Medulla oblongata (tissue), 1 donor: ENCODE data around the gene LTBP2.

ENCODE experiments used
- DNase-seq: peaks from one replicate; pipeline ENCODE4 v3.0.0-alpha.2; 2015; ENCODE audit errors: extremely low spot score

LTBP2 gene

DNA sequence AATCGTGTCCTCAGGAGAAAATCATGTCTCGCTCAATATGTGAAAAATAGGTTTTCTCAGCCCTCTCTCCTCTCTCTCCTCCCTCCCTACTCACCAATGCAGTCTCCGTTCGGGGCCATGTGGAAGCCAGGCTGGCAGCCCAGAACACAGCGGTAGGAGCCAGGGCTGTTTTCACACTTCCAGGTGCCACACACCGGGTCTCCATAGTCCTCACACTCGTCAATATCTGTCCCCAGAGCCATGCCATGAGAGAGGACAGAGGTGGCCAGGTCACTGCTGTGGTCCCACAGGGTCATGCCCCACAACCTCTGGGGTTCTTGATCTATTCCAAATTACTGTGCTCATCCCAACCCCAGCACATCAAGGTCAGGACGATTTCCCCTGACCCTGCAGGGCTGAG, 105.0 kb downstream of the LTBP2 start:
- no peak for DNase-seq

DNA sequence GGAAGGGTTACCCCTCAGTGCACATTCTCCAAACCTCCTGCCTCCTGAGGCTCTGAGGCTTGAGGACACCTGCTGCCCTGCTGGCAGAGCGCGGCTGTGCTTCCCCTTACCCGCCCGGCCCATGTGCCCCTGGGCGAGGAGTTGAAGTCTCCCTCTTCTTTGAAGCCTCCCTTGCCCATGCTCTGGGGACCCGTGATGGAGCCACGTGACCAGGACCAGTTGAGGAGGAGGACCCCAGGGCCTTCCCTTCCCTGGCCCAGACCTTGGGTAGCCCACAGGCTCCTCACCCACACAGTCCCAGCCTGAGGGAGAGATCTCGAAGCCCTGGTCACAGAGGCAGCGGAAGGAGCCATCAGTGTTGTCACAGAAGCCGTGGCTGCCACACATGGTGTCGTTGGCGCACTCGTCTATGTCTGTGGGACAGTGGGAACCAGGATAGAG, 105.6 kb downstream of the LTBP2 start:
- DNase-seq = no peak

DNA sequence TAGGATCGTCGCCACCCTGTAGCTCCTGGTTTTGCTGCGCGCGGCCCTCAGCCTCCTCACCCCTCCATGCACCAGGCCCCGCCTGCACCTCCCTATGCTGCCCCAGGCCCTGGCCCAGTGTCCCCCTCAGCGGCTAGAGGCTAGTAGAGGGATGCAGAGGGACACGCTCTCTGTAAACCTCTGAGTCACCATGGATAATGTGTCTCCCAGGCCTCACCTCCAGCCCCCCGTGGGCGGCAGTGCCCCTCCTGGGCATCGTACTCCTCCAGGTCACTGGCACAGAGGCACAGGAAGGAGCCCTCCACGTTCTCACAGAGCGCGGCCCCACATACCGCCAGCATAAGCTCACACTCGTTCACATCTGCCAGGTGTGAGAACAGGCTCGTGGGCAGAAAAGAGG, 106.2 kb downstream of the LTBP2 start:
- no peak for DNase-seq

DNA sequence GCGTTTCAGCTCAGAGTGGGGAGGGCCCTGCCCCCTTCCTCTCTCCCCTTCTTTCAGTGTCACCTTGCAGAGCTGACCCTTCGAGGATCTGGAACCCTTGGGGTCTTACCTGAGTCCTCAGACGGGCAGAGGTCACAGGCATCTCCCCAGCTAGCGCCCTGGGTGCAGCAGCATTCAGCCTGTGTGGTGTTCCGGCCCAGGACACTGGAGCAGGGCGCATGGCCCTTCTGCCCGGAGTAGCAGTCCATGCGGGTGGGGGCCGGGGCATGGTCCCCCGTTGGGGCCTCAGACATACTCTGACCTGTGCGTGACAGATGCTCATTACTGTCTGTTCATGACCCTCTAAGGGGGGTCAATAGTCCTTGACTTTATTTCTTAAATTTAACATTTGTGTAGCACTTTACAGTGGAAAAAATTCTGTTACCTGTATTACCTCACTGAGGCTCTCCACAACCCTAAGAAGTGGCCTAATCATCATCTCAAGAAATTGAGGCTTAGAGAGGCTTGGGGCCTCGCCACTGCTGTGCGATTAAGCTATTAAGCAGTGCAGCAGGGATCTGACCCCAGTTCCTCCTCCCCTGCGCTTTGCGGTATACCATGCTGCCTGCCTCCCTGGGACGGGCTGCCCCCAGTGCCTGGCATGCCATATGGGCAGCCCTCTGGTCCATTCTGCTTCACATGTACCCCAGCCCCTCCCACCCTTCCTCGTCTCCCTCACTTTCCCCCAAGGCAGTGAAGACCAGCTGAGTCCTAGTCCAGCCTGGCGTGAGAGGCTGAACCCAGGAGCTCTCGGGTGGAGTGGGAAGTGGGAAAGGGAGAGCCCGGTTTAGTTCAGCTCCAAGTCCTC, 106.9 kb downstream of the LTBP2 start:
- no peak for DNase-seq

DNA sequence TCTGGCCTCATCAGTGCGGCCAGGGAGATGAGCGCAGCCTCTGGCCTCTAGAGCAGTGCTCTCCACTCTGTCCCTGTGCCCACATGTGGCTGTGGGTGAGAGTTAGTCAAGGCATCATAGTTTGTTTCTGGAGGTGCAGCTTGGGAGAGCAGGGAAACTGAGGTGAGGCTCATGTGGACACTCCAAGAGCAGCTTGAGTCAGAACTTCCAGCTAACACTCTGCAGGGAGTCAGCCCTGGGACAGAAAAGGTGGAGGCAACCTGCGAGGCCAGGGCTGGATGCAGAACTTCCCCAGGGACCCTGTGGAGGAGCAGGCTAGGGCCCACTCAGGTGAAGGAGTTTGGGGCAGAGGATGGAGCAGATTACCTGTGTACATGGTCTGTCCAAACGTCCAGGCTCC, 107.6 kb downstream of the LTBP2 start:
- no peak for DNase-seq

DNA sequence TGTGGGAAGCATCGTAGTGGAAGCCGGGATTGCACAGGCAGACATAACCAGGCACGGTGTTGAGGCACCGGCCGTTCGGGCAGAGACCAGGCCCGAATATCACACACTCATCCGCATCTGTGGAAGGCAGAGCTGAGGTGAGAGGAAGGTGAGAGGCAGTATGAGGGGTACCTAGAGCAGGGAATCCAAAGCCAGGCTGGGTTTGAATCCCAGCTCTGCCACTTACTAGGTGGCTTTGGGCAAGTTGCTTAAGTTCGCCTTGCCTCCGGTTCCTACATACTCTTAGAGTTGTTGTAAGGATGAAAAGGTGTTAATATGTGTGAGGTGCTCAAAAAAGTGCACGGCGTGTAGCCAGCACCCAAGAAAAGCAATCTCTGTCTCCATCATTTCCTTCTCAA, 108.1 kb downstream of the LTBP2 start:
- DNase-seq = no peak

DNA sequence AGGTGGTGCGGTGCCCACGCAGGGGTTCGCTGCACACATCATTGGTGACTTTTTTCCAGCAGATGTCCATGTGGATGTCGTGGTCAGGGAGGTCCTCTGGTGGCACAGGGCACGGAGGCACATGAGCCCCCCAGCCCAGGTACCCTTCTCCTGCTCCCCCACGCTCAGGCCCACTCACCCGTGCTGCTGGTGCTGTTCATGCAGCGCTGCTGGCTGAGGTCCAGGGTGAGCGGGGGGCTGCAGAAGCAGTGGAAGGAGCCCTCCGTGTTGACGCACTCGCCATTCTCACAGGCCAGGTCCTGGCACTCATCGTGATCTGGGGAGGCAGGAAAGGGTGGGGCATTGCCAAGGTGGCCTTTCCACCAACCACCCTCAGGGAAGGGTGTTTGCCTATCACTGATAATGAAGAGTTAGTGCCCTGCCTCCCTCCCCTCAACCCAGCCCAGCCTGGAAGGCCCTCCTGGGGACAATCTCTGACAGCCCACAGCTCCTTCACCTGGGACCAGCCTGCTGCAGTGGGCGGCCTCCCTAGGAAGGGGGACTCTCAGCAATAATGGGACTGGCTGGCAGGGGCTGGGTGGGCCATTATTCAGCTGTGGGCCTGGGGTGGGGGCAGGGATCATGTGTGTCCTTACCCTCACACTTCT, 108.6 kb downstream of the LTBP2 start:
- DNase-seq = no peak

DNA sequence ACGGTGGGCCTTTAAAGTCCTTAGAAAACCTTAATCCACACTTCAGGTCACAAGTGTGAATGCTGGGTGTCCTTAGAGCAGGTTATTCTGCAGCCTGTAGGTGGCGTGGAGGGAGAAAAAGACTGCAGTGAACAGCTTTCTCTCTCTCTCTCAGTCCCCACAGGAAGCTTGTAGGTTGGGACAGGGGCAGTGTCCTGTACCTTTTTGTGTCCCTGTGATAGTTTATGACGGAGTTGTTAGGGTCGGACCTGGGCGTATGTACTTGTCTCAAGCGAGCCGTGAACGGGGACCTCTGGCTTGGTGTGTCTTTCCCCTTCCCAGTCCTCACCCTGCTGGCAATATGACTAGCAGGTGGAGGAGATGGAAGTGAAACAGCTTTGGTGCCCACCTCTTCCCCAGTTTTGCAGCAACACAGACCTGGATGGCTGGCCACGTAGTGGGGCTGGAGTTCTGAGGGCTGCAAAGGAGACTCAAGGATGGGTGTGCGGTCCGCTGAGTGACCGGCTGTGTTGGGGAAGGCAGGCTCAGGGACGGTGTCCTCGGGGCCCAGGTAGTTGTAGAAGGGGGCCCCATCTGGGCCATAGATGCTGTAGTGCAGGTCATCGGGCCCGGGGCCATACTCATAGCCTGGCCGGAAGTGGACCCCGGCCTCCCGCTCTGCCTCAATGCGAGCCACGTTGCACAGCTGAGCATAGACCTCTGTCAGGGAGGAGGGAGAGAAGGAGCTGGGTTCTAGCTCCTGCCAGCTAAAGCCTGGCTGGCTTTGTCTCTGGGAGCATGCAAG, 109.6 kb downstream of the LTBP2 start:
- DNase-seq = no peak

DNA sequence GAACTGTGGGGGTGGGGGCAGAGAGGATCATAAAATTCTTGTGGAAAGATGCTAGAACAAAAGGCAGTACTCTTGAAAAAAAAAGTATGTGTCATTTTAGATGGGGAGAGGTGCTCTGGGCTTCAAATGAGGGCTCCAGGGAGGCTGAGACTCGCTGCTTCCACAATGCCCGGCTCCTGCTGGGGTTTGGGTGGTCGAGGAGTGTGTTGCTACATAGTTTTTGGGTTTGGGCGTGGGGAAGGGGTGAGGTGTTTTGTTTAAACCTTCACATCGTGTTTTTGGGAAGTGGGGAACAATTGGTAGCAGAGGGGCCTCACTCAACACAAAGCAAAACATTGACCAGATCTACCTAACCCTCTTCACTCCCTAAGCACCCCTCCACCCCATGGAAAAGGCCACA, 110.3 kb downstream of the LTBP2 start:
- DNase-seq = no peak

DNA sequence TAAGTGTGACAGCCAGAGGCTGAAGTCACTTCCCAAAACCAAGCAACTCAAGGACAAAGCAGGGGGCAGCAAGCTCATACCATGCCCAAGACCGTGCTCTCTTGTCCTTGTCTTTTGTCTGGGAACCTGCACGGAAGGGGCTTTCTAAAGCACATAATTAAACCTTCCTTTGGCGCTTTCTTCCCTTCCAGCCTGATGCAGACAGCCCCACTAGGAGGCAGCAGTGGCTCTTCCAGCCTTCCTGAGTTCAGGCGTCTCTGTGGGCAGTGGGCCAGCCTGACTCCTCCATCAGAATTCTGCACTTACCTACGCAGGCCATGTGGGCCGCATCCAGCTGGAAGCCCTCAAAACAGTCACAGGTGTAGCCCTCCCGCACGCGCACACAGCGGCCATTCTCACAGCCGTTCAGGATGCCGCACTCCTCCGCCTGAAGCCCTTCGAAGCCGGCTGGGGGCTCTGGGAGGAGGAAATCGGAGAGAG, 110.9 kb downstream of the LTBP2 start:
- DNase-seq = peak; percentile 82

DNA sequence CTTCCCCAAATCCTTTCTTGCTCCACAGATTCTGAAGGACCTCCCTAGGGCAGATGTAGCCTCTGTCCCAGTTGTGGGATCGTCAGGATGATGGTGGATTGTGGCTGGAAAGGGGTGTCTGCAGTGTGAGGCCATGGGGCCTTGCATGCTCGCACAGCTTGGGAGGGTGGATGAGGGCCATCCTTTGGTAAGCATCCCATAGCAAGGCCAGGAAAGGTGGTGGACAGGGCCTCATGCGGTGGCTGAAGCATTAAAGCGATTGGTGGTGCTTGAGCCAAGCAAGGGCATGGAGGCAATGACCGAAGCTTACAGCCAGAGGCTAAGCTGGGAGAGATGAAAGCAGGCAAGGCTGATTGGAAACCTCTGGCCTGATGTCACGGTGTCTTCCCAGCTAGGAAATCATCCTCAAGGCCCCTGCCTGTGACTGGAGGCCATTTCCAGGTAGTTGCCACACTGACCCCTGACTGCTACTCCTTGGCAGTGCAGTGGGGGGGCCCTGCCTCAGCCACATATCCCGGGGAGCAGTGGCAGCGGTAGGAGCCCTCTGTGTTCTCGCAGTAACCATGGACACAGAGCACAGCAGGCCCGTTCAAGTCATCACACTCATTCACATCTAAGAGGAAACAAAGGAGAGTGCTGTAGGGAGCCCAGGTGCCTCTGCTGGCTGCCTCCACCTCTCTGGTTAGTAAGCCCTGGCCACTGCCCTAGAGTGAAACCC, 111.5 kb downstream of the LTBP2 start:
- no peak for DNase-seq

DNA sequence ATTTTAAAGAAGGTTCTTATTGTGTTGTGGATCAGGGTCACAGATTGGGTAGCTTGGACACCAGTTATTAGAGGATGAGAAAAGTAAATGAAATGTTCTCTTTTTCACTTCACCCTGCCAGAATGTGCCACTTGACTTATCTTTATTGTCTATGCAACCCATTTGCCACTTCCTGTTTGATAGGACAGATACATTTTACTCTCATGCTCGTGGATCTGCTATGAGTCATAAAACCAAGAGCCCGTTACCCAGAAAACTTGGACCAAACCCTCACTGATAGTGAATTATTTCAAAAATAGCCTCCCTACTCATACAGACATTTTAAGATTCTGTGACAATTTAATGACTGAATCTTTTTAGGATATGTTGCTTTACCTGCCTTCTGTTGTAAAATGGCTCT, 116.7 kb downstream of the LTBP2 start:
- no peak for DNase-seq

DNA sequence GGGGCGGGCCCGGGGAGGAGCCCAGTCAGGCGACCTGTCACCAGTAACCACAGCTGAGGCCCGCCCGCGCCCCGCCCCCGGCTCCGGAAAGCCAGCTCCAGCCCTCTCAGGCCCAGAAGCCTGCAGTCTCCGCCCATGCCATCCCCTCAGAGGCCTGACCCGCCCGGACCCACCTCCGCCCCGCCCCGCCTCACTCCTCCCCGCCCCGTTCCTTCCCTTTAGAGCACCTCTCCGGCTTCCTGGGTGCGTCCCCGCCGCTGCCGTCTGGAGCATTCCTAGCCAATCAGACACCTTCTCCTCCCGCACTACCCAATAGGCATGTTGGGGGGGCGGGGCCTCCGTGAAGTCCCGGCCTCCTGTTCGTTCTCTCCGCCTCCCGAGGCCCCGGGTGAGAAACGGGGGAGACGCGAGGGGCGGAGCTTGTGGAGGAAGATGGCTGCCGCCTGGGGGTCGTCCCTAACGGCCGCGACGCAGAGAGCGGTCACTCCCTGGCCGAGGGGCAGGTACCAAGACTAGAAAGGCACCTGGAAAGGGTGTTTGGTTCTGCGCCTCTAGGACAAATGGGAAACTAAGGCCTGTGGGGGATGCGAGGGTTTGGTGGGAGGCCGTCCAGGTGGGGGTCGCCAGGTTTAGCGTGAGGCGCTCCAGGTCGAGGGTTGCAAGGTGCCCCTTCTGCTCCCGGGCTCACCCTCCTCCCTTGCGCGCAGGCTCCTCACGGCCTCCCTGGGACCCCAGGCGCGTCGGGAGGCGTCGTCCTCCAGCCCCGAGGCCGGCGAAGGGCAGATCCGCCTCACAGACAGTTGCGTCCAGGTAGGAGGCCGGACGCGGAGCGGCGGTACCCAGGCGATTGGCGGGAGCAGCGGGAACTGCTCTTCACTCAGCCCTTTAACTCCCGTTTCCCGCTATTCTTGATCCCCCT, 118.4 kb downstream of the LTBP2 start, which contains the start of gene ISCA2:
Gene ISCA2, plus strand, starts transcription at position 423 of the 919 bp plus-strand sequence. Its CDS starts 10 bp downstream, at position 433.
- DNase-seq = peak; percentile 99

DNA sequence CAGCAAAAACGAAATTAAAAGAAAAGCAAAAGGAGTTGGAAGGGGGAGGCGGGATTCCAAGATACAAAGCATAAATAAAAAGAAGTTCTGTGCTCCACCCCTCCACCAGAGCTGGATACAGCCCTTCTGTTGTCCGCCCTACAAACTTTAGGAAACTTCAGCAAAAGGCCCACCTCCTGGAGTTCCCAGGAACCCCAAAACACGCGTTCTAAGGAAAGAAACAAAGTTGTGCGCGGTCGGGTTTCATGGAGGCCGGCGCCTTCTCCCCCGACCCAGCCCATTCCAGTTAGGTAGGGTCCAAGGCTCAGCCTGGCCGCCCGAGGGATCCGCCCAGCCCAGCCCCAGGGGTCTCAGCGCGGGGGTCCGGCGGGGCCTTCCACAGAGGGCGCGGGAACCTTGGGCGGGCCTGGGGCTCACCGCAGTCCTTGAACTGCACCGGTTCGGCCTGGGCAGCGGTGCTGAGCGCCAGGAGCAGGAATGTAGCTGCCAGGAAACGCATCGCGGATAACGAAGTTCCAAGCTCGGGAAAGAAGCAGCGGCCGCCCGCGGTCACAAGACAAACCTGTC, 119.2 kb downstream of the LTBP2 start, which contains the start of gene NPC2:
Gene NPC2, minus strand, starts transcription at position 530 of the 567 bp plus-strand sequence. Its CDS starts 31 bp downstream, at position 499.
- no peak for DNase-seq

DNA sequence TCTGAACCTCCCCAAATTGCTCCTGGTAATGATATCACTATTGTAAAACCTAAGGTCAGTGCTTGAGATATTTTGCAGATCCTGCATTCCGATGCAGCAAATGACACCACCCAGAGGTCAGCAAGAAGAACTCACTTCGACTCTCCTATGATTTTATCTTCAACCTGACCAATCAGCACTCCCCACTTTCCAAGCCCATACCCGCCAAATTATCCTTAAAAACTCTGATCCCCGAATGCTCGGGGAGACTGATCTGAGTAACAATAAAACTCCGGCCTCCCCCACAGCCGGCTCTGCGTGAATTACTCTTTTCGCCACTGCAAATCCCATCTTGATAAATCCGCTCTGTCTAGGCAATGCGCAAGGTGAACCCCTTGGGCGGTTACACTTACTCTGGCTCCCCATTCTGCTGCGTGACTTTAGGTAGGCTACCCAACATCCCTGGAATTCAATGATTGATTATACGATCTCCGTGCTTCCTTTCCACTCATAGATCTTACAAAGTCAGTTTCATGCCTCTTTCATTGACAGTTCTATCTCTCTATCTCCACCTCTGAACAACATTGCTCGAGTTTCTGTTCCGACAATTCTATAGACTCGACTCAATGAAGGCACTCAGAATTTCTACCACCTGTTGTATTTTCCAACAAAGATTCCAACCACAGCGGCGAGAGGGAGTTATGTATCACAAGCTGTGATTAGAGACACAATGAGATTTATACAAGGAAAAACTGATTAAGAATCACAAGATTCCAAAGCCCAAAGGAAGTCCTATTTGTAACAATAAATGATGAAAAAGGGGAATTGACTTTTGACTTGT, 119.9 kb downstream of the LTBP2 start:
- peak; percentile 68 for DNase-seq

DNA sequence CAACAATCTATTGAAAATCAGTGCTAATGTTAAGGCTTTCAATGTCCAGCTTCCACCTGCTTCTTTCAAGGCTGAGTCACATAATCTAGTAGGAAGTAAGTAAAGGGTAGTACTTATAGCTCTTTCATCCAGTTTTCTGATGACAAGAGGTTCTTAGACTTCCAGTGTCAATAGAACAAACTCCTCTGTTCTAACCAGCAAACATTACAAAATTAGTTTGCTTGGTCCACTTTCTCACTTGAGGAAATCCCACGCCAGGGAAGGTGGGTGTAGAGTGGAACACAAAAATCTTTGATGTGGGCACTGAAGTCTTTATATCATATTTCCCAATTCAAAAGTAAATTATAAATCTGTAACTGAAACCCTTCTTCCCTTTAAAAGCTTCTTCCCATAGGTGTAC, 121.6 kb downstream of the LTBP2 start:
- no peak for DNase-seq

DNA sequence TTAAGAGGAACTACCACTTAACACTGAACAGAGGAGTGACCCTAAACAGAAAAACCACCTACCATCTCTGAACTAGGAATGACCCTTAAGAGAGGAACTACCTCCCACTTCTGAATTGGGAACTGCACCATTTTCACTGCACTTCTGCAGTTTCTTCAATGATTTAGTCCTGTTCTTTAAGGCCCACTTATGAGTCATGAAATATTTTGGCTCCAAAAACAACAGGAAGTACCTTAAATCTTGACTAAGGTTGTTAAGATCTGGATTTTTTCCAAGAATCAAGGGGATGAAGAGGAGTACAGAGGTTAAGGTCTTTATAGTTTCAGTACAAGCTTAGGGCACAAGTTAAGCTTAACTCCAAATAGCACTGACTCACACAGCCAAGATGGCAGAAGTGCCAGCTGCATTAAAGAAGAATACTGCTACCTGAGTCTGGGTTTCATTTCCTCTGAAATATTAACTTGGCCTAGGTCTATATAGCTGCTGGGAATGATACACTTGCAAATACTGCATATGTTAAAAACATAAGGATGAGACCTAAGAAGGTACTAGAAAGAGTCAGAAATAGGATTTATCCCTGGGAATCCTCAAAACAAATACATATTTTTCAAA, 123.1 kb downstream of the LTBP2 start:
- peak; percentile 19 for DNase-seq

DNA sequence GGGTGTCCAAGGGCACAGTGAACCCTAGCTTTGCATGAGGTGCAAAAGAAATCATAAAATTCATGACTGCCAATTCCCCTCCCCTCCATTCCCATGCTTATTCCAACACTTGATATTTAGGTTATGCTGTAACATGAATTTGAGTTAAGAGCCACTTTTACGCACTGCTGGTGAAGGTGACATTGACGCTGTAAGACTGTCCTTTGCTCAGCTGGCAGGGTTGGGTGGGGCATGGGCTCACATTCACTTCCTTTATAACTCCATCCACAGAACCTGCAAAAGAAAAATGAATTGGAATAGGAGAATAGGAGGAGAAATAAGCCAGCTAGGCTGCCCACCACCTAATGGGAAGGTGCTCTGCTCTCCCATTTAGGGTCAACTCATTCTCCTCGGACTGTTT, 125.9 kb downstream of the LTBP2 start:
- no peak for DNase-seq

DNA sequence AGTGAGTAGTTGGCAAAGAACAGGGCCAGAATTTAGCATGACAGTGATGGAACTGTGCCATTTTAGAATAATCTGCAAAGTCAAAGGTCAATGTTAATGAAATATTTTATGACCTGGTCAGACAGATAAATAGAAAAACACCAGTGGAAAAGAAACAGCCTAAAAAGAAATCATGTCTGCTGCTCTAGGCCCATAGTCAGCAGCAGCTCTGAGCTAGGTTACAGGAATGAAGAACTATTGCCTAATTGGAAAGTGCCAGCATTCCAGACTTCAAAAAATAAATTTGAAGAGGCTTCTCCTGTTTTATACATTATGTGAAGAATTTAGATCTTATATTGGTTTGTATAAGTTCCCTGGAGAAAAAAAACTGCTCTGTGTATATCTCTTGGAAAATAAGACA, 128.7 kb downstream of the LTBP2 start:
- no peak for DNase-seq
